ENCODE measurements around the gene KRTAP1-4. TPM values are rescaled to one million over a fixed set of nuclear protein-coding genes. Genes with fewer than 3 reads are reported as not detected.
"Not testable (repeated sequence)": the region's sequence is repeated elsewhere in the genome, so short reads cannot be mapped to it uniquely, and the experiment has no call there.

The KRTAP1-4 gene
- total RNA-seq, 1 donor from 2014 or later = not detected

GRCh38 chr17:41037853-41038350 is 7.9 kb upstream of the KRTAP1-4 start:
- no peak for FAIRE-seq
- TF ChIP-seq CTCF (IDR thresholded peaks at IDR 0.05; ENCODE audit: insufficient read depth, low read length, severe bottlenecking) = no peak
- no peaks in the 10 kb centered on the region for H3K27me3 ChIP-seq (ENCODE audit: control insufficient read depth, insufficient read depth, low read length)
- H3K4me3 ChIP-seq (ENCODE audit: low read depth, low read length) = no peak overlapping the region
- H3K36me3 ChIP-seq (ENCODE audit: control insufficient read depth, insufficient read depth, low read length) = no peaks in the 10 kb centered on the region
- no peak for DNase-seq (ENCODE audit: low read depth)

- H3K4me3 ChIP-seq (ENCODE audit: low read depth, low read length); H3K36me3 ChIP-seq (ENCODE audit: control insufficient read depth, insufficient read depth, low read length); H3K27me3 ChIP-seq (ENCODE audit: control insufficient read depth, insufficient read depth, low read length); DNase-seq (ENCODE audit: low read depth); FAIRE-seq: not testable (repeated sequence)
Observed at GRCh38 chr17:41034346-41034935, 4.4 kb upstream of the KRTAP1-4 start, which contains the start of gene KRTAP1-3. Gene KRTAP1-3, minus strand, starts transcription at chr17:41034874. Its CDS starts 53 bp downstream, at chr17:41034821.

- Histone ChIP-seq H3K4me3 (ENCODE audit: low read depth, low read length) (no peak within 1 kb of the TSS), H3K27me3 (ENCODE audit: control insufficient read depth, insufficient read depth, low read length) (no peaks in the 10 kb centered on the region), H3K36me3 (ENCODE audit: control insufficient read depth, insufficient read depth, low read length) (no peaks in the 10 kb centered on the region)
- FAIRE-seq (no peak), DNase-seq (ENCODE audit: low read depth) (peak; percentile 49)
- TF ChIP-seq CTCF (IDR thresholded peaks at IDR 0.05; ENCODE audit: insufficient read depth, low read length, severe bottlenecking) = no peak
Observed at GRCh38 chr17:41026715-41027471, 3.1 kb downstream of the KRTAP1-4 start, which contains the start of gene KRTAP1-5. Gene KRTAP1-5, minus strand, starts transcription at chr17:41027208. Its CDS starts 53 bp downstream, at chr17:41027155.

DNA sequence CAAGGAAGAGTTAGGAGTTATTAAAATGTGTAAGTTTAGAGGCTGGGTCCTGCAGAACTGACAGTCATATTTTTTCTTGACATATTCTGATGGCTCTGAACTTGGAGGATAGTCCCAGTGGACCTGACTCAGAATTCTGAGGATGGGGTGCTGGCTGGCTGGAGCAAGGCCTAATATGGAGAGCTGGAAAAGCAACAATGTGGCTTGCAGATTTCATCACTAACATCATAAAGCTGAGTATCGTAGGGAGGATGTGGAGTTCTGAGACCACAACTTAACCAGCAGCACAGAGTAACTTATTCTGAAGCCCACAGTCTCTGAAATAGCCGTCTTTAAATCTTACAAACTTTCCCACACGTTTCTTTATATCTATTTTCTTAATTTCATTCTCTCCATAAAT is 5.3 kb downstream of the KRTAP1-4 start:
- Histone ChIP-seq H3K27me3 (ENCODE audit: control insufficient read depth, insufficient read depth, low read length) (no peaks in the 10 kb centered on the region), H3K4me3 (ENCODE audit: low read depth, low read length) (no peak overlapping the region), H3K36me3 (ENCODE audit: control insufficient read depth, insufficient read depth, low read length) (no peaks in the 10 kb centered on the region)
- TF ChIP-seq CTCF (IDR thresholded peaks at IDR 0.05; ENCODE audit: insufficient read depth, low read length, severe bottlenecking) = no peak
- FAIRE-seq (no peak), DNase-seq (ENCODE audit: low read depth) (no peak)

- TF ChIP-seq CTCF (IDR thresholded peaks at IDR 0.05; ENCODE audit: insufficient read depth, low read length, severe bottlenecking) = no peak
- FAIRE-seq (no peak), DNase-seq (ENCODE audit: low read depth) (no peak)
- Histone ChIP-seq H3K27me3 (ENCODE audit: control insufficient read depth, insufficient read depth, low read length) (no peaks in the 10 kb centered on the region), H3K36me3 (ENCODE audit: control insufficient read depth, insufficient read depth, low read length) (no peaks in the 10 kb centered on the region), H3K4me3 (ENCODE audit: low read depth, low read length) (no peak overlapping the region)
Observed at GRCh38 chr17:41020336-41020735, 9.7 kb downstream of the KRTAP1-4 start.

DNA sequence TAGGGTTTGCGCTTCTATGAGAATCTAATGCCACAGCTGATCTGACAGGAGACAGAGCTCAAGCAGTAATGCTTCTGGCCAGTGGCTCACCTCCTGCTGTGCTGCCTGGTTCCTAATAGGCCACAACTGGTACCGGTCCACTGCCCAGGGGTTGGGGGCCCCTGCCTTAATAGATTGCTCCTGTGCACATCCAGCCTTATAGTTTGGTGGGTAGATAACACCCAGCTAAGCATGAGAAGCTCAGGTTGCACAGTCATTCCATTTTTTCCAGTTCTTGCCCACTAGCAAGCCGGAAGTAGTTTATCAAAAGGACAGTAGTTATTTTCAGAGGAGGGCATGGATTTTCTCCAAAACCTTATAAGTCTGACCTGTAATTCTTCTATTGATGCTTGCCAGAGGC is 10.6 kb downstream of the KRTAP1-4 start:
- no peak for FAIRE-seq

More for the DNA sequence above, 10.6 kb downstream of the KRTAP1-4 start:
- H3K27me3 ChIP-seq (ENCODE audit: control insufficient read depth, insufficient read depth, low read length) = no peaks in the 10 kb centered on the region
- H3K36me3 ChIP-seq (ENCODE audit: control insufficient read depth, insufficient read depth, low read length) = no peaks in the 10 kb centered on the region
- H3K4me3 ChIP-seq (ENCODE audit: low read depth, low read length) = no peak overlapping the region
- DNase-seq (ENCODE audit: low read depth) = no peak
- no peak for TF ChIP-seq CTCF (IDR thresholded peaks at IDR 0.05; ENCODE audit: insufficient read depth, low read length, severe bottlenecking)
